ENCODE data around the gene HOGA1.

DNA sequence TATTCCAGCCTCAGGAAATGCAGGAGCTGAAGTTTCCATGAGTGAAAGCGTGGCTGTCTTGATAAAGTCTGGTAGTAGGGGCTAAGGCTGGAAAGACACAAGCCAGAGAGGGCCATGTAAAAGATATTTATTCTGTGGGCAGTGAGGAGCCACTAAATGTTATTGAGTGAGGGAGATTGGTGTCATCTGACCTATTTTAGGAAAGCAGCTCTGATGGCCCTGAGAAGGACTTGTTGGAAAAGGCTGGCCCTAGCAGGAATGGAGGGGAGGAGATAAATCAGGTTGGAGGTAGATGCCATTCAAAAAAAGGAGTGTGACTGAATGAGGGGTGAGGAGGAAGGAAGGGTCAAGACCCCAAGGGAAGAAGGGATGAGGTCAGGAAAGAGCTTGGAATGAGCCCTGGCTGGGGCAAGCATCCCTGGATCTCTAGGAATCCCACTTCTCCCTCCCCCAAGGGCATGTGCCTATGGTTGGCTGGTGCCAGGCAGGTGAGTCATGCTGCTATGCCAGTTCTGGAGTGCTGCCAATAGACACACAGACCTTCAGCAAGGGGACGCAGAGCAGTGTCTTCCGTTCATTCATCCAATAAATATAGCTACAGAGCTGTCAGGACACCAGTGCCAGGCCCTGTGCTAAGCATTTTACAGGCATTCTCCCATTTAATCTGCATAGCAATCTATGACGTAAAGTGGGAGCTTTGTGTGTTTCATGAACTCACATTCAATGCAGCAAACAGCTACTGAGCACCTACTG, 9.6 kb upstream of the HOGA1 start:
- TF ChIP-seq, protein P1, sequence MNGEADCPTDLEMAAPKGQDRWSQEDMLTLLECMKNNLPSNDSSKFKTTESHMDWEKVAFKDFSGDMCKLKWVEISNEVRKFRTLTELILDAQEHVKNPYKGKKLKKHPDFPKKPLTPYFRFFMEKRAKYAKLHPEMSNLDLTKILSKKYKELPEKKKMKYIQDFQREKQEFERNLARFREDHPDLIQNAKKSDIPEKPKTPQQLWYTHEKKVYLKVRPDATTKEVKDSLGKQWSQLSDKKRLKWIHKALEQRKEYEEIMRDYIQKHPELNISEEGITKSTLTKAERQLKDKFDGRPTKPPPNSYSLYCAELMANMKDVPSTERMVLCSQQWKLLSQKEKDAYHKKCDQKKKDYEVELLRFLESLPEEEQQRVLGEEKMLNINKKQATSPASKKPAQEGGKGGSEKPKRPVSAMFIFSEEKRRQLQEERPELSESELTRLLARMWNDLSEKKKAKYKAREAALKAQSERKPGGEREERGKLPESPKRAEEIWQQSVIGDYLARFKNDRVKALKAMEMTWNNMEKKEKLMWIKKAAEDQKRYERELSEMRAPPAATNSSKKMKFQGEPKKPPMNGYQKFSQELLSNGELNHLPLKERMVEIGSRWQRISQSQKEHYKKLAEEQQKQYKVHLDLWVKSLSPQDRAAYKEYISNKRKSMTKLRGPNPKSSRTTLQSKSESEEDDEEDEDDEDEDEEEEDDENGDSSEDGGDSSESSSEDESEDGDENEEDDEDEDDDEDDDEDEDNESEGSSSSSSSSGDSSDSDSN (CRISPR knock-in tag; IDR thresholded peaks at IDR 0.05) = no peak
- TF ChIP-seq CREM (IDR thresholded peaks at IDR 0.05) (no peak), CREM (CRISPR knock-in tag; IDR thresholded peaks at IDR 0.05) (no peak), ZNF24 (IDR thresholded peaks at IDR 0.05) (no peak), POLR2A (IDR thresholded peaks at IDR 0.05; ENCODE audit: insufficient read depth in 1 of 2, low read depth in 2 of 2, low read length in 2 of 2) (no peak), GABPA (IDR thresholded peaks at IDR 0.05; ENCODE audit: low read depth, low read length) (no peak), GABPA (CRISPR knock-in tag; IDR thresholded peaks at IDR 0.05; ENCODE audit: low read depth) (no peak), ZFP36 (IDR thresholded peaks at IDR 0.05; ENCODE audit: borderline replicate concordance, low read depth, low read length, partially characterized antibody) (no peak), NFKB2 (CRISPR knock-in tag; IDR thresholded peaks at IDR 0.05; ENCODE audit: borderline replicate concordance) (no peak), CBFB (CRISPR knock-in tag; IDR thresholded peaks at IDR 0.05) (no peak)
- TF ChIP-seq, protein P2, sequence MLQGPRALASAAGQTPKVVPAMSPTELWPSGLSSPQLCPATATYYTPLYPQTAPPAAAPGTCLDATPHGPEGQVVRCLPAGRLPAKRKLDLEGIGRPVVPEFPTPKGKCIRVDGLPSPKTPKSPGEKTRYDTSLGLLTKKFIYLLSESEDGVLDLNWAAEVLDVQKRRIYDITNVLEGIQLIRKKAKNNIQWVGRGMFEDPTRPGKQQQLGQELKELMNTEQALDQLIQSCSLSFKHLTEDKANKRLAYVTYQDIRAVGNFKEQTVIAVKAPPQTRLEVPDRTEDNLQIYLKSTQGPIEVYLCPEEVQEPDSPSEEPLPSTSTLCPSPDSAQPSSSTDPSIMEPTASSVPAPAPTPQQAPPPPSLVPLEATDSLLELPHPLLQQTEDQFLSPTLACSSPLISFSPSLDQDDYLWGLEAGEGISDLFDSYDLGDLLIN (CRISPR knock-in tag; IDR thresholded peaks at IDR 0.05; ENCODE audit: borderline replicate concordance) = no peak
- TF ChIP-seq, protein P3, sequence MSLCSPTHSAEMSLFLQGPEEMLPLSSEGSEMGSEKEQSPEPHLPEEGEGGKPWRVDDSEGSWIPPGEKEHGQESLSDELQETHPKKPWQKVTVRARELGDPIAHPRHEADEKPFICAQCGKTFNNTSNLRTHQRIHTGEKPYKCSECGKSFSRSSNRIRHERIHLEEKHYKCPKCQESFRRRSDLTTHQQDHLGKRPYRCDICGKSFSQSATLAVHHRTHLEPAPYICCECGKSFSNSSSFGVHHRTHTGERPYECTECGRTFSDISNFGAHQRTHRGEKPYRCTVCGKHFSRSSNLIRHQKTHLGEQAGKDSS (CRISPR knock-in tag; IDR thresholded peaks at IDR 0.05; ENCODE audit: borderline replicate concordance, low read depth) = no peak
- TF ChIP-seq, protein P4, sequence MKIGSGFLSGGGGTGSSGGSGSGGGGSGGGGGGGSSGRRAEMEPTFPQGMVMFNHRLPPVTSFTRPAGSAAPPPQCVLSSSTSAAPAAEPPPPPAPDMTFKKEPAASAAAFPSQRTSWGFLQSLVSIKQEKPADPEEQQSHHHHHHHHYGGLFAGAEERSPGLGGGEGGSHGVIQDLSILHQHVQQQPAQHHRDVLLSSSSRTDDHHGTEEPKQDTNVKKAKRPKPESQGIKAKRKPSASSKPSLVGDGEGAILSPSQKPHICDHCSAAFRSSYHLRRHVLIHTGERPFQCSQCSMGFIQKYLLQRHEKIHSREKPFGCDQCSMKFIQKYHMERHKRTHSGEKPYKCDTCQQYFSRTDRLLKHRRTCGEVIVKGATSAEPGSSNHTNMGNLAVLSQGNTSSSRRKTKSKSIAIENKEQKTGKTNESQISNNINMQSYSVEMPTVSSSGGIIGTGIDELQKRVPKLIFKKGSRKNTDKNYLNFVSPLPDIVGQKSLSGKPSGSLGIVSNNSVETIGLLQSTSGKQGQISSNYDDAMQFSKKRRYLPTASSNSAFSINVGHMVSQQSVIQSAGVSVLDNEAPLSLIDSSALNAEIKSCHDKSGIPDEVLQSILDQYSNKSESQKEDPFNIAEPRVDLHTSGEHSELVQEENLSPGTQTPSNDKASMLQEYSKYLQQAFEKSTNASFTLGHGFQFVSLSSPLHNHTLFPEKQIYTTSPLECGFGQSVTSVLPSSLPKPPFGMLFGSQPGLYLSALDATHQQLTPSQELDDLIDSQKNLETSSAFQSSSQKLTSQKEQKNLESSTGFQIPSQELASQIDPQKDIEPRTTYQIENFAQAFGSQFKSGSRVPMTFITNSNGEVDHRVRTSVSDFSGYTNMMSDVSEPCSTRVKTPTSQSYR (CRISPR knock-in tag; IDR thresholded peaks at IDR 0.05; ENCODE audit: borderline replicate concordance) = no peak

Data from HepG2 (cell line).